GM19025 (cell line): Measurements from ENCODE around the gene LDLR.
"Not testable (repeated sequence)": the region's sequence is repeated elsewhere in the genome, so short reads cannot be mapped to it uniquely, and the experiment has no call there.

Experiments used
- ATAC-seq: cut with Tn5 transposase; IDR thresholded peaks from one replicate; pipeline ENCODE4 v1.9.1; 2021; ENCODE audit warnings: mild to moderate bottlenecking, low read depth, moderate library complexity; ENCODE audit not compliant: unreplicated experiment

LDLR gene

DNA sequence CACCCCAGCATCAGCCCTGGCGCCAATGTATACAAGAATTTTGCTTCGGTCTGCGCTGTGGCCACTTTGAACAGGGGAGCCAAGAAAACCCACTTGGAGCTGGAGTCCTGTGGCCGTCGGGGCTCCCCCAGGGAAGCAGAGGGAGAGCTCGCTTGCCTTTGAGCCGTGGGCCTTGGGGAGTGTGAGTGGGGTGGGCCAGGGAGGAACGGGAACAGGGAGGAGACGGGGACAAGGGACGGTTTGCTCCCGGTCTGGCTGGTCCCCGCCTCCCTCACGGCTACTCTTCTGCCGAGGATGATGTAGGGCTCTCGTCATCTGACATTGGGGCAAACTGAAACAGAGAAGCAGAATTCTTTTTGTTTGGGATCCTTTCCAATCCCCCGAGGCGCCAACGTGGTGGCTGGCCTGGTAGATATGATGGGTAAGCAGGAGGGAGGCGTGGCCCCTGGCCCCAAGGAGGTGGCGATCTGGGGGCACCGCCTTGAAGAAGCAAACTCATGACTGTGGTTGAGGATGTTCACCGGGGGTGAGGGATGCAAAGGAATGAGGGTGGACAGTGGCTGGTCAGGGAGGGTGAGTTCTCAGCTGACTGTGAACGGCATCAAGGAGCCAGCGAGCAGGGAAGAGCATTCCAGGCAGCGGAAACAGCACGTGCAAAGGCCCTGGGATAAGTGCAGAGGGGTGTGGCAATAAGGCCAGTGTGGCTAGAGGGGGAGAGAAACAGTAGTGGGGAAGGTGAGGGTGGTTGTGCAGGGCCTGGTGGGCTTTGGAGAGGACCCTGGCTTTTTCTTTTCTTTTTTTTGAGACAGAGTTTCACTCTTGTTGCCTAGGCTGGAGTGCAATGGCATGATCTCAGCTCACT lies 77.2 kb downstream of the LDLR start:
- ATAC-seq = no peak

DNA sequence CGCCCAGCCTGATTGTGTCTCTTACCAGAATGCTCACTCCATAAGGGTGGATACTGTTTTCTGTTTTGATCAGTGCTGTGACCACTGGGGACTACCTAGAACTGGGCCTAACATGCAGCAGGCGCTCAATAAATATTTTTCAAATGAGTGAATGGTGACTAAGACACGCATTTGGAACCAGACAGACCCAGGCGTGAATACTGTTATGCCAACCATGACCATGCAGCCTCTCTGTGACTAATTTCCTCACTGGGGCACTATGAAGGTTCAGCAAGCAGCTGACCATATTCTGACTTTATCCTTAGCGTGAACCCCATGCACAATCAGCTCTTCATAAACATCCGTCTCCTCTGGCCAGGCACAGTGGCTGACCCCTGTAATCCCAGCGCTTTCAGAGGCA lies 79.3 kb downstream of the LDLR start:
- ATAC-seq = no peak

DNA sequence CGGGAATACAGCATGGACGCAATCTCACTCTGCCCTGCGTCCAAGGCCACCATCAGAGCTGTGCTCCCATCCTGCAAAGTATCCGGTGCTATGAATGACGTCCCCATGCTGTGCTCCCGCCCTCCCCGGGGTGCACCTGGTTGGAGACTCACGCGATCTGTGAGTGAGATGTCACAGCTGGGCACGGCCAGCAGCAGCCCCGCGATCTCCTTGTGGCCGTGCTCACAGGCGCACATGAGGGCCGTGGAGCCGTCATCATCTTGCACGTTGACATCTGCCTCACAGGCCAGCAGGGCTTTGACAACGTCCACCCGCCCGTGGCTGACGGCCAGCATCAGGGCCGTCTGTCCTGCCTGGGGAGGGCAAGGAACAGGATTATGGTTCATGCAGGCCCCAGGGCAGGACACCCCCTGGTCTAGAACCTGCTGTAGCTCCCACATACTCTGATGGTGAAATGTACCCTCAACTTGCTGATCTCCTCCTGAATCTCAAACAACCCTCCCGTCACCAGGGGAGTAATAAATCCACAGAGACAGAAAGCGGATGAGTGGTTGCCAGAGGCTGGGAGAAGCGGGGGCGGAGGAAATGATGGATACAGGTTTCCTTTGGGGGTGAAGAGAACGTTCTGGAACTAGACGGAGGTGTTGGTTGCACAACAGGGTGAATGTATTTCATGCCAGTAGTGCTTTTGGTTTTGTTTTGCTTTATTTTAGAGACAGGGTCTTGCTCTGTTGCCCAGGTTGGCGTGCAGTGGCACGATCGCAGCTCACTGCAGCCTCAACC lies 80.8 kb downstream of the LDLR start:
- no peak for ATAC-seq

DNA sequence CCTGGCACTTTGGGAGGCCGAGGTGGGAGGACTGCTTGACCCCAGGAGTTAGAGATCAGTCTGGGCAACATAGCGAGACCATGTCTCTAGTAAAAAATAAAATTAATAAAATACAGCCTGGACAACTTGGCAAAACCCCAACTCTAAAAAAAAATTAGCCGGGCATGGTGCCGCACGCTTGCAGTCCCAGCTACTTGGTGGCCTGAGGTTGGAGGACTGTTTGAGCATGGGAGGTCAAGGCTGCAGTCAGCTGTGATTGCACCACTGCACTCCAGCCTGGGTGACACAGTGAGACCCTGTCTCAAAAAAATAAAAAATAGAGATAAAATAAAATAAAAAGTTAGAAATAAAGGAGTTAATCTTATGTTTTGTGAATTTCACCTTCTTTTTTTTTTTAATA lies 81.9 kb downstream of the LDLR start:
- ATAC-seq = no peak

DNA sequence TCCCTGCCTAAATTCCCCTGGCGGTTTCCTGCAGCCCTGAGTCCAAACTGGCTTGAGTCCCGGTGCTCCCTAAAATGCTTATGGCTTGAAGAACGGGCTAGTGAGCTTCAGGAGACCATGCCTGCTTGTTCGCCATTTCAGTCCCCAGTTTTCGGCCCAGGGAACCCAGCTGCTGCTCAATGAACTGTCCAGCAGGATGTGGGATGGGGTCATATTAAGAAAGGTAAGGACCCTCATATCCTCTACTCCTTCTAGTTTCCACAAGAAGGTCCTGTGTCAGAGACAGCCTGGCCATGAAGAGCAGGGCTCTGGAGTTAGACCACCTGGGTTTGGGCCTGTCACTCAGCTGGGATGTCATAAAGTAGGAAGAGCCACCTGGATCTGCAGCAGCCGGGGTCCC lies 83.3 kb downstream of the LDLR start:
- no peak for ATAC-seq

DNA sequence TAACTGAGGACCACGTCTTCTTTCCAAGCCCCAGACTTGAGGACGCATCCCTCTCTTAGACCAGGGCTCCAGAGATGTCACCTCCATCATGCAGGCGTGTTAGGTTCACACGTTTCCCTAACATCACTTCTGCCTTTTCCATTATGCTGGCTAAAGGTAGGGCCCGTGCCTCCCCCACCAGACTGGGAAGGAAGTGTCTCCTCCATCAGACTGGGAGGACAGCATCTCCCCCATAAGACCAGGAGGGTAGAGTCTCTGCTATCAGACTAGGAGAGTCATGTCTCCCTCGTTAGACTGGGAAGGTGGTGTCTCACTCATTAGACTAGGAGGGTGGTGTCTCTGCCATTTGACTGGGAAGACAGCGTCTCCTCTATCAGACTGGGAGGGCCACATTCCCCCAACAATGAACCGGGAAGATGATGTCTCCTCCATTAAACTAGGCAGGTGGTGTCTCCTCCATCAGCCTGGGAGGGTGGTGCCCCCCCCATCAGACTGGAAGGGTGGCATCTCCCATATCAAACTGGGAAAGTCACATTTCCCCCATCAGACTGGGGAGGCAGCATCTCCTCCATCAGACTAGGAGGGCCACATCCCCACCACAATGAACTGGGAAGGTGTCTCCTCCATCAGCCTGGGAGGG lies 84.4 kb downstream of the LDLR start:
- ATAC-seq = no peak

DNA sequence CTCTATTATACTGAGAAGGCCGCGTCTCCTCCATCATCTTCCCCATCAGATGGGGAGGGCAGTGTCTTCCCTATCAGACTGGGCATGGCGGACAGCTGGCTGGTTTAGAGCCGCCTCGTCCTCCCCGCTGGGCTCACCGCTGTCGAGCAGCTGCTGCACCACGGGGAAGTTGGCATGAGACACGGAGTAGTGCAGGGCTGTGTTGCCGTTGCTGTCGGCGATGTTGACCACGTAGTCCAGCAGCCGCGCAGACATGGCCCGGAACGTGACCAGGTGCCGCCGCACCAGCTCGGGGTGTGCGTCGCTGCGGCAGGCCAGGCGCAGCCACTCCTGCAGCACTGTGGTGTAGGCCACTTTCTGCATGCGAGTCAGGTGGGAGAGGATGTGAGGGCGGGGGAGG lies 85.1 kb downstream of the LDLR start:
- no peak for ATAC-seq

DNA sequence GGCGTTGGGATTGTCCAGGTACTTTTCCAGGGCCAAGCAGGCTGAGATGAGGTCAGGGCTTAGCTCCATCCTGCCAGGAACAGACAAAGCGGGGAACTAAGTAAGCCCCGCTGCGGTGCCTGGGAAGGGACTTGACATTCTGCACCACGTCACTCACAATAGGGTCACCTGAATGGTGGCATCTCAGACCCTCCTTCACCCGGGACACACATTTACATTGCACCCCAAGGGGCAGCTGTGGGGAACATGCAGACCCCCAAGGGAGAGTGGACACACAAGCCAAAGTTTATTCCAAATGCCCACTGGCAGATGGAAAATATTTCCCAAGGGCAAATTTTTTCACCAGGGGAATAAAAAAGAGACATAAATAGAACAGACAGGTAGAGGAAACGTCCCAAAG lies 86.7 kb downstream of the LDLR start:
- no peak for ATAC-seq

DNA sequence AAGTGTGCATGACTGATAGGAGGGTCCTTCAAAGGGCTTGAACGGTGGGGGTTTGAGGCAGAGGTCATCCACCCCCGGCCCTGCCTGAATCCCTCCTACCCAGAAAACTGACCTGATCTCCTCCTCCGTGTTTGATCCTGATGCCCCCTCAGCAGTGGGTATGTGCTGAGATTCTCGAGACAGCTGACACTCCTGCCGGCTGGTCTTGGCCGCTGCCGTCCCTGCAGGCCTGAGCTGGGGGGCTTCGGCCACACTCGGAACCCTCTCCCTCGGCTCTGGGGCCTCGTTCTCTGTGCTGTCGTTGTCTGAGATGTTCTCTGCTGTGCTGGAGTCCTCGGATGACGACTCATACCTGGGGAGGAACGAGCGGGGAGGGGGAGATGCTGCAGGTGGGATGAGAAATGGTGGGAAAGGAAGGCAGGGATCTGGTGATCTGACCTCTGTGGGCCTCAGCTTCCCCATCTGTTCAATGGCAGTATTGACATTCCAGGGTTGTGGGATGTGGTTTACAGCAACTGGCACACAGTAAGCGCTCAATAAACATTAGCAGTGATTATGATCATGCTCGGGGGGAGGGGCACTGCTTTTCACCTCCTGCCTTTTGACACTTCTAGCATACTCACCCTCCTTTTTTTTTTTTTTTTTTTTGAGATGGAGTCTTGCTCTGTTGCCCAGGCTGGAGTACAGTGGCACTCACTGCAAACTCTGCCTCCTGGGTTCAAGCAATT lies 87.4 kb downstream of the LDLR start:
- no peak for ATAC-seq

DNA sequence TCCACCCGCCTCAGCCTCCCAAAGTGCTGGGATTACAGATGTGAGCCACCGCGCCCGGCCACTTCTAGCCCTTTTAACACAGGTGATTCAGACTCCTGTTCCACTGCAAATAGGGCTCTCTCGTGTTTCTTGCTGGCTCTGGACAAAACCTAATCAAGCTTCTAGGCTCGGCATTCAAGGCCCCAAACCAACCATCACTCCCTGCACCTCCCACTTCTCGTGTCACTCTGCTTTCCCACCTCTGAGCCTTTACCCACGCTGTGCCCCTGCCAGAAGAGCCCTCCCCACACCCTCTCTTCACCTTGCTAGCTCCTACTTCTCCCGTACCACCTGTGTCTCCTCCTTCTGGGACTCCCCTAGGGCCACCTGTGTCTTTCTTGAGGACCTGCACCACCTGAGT lies 88.3 kb downstream of the LDLR start:
- no peak for ATAC-seq

DNA sequence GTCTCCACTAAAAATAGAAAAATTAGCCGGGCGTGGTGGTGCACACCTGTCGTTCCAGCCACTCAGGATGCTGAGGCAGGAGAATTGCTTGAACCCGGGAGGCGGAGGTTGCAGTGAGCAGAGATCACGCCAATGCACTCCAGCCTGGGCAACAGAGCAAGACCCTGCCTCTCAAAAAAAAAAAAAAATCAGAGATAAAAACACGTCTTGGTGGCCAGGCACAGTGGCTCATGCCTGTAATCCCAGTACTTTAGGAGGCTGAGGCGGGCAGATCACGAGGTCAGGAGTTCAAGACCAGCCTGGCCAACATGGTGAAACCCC lies 89.8 kb downstream of the LDLR start:
- not testable (repeated sequence) for ATAC-seq

DNA sequence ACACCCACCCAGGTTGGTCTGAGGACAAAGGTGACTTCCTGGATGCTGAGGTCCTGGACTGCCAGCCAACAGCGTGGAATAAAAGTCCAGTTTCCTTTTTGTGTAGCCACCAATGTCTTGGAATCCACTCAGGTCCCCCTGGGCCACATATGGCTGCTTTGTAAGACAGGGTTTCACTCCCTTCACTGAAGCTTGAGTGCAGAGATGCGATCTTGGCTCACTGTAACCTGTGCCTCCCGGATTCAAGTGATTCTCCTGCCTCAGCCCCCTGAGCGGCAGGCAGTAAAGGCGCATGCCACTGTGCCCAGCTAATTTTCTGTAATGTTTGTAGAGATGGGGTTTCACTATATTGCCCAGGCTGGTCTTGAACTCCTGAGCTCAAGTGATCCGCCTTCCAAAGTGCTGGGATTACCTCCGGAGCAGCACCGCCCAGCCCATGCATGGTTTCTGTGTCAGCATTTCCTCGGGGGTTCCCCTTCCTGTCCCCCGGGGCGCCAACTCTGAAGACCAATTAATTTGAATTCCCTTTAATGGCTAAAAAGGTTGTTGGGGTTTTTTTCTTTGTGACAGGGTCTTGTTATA lies 90.5 kb downstream of the LDLR start:
- no peak for ATAC-seq

DNA sequence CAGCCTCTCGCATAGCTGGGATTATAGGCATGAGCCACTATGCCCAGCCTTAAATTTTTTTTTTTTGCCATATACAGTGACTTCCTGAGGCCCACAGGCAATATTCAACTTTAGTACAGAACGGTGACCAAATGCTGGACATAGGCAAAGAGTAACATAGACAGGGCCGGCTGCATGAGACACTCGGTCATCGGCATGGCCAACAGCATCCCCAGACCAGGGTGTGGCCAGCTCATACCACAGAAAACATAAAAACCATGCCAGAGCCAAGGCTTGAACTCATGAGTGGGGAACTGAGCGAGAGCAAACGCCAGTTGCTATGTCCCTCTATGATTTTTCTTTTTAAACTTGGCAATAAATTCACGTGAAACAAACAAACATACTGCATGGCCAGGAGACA lies 91.1 kb downstream of the LDLR start:
- ATAC-seq = no peak

DNA sequence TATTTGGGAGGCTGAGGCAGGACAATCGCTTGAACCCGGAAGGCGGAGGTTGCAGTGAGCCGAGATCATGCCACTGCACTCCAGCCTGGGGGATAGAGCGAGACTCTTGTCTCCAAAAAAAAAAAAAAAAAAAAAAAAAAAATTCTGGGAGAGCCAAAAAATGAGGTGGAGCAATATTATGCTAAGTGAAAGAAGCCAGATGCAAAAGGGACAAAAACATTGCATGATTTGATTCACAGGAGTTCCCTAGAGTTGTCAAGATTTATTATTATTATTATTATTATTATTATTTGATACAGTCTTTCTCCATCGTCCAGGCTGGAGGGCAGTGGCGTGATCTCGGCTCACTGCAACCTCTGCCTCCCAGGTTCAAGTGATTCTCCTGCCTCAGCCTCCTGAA lies 91.7 kb downstream of the LDLR start:
- ATAC-seq = not testable (repeated sequence)

DNA sequence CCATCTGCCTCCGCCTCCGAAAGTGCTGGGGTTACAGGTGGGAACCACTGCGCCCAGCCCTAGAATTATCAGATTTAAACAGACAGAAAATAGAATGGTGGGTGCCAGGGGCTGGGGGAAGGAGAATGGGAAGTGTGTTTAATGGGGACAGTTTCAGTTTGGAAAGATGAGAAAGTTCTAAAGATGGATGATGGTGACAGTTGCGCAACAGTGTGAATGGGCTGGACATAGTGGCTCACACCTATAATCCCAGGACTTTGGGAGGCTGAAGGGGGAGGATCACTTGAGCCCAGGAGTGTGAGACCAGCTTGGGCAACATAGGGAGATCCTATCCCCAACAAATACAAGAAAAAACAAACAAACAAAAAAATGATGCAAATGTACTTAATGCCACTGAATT lies 92.2 kb downstream of the LDLR start:
- ATAC-seq = no peak
